ENCODE data around the gene C10orf62. TPM values are rescaled to one million over a fixed set of nuclear protein-coding genes. Genes with fewer than 3 reads are reported as not detected.

C10orf62 gene
- total RNA-seq, 1 donor from 2014 or later = not detected

- no peak for DNase-seq (ENCODE audit: extremely low spot score, unreplicated experiment)
Measured at GRCh38 chr10:97580421-97581367, 8.8 kb upstream of the C10orf62 start.

GRCh38 chr10:97582169-97582568, 7.4 kb upstream of the C10orf62 start:
- Mint-ChIP-seq H3K27ac (ENCODE audit: unreplicated experiment) (no peak overlapping the region), H3K9me3 (ENCODE audit: unreplicated experiment) (no peaks in the 10 kb centered on the region), H3K4me3 (ENCODE audit: unreplicated experiment) (no peak overlapping the region), H3K4me1 (ENCODE audit: unreplicated experiment) (peaks cover 14% of the 10 kb centered on the region), H3K27me3 (ENCODE audit: unreplicated experiment) (no peaks in the 10 kb centered on the region), H3K36me3 (ENCODE audit: unreplicated experiment) (no peaks in the 10 kb centered on the region)
- DNase-seq (ENCODE audit: extremely low spot score, unreplicated experiment) = no peak
- TF ChIP-seq CTCF (IDR thresholded peaks at IDR 0.05) = no peak

More at GRCh38 chr10:97580421-97581367, 8.8 kb upstream of the C10orf62 start:
- H3K4me1 Mint-ChIP-seq (ENCODE audit: unreplicated experiment) = peaks cover 19% of the 10 kb centered on the region
- no peak overlapping the region for H3K27ac Mint-ChIP-seq (ENCODE audit: unreplicated experiment)
- H3K27me3 Mint-ChIP-seq (ENCODE audit: unreplicated experiment) = no peaks in the 10 kb centered on the region
- H3K4me3 Mint-ChIP-seq (ENCODE audit: unreplicated experiment) = no peak overlapping the region
- H3K9me3 Mint-ChIP-seq (ENCODE audit: unreplicated experiment) = no peaks in the 10 kb centered on the region
- H3K36me3 Mint-ChIP-seq (ENCODE audit: unreplicated experiment) = no peaks in the 10 kb centered on the region
- TF ChIP-seq CTCF (IDR thresholded peaks at IDR 0.05) = no peak

GRCh38 chr10:97583476-97583875, 6.0 kb upstream of the C10orf62 start:
- Mint-ChIP-seq H3K27ac (ENCODE audit: unreplicated experiment) (no peak overlapping the region), H3K9me3 (ENCODE audit: unreplicated experiment) (no peaks in the 10 kb centered on the region), H3K36me3 (ENCODE audit: unreplicated experiment) (no peaks in the 10 kb centered on the region), H3K4me3 (ENCODE audit: unreplicated experiment) (no peak overlapping the region), H3K27me3 (ENCODE audit: unreplicated experiment) (no peaks in the 10 kb centered on the region), H3K4me1 (ENCODE audit: unreplicated experiment) (peaks cover 14% of the 10 kb centered on the region)
- DNase-seq (ENCODE audit: extremely low spot score, unreplicated experiment) = no peak
- no peak for TF ChIP-seq CTCF (IDR thresholded peaks at IDR 0.05)

- Mint-ChIP-seq H3K4me3 (ENCODE audit: unreplicated experiment) (no peak within 1 kb of the TSS), H3K27ac (ENCODE audit: unreplicated experiment) (no peak within 1 kb of the TSS), H3K9me3 (ENCODE audit: unreplicated experiment) (no peaks in the 10 kb centered on the region), H3K4me1 (ENCODE audit: unreplicated experiment) (peaks cover 16% of the 10 kb centered on the region), H3K36me3 (ENCODE audit: unreplicated experiment) (no peaks in the 10 kb centered on the region), H3K27me3 (ENCODE audit: unreplicated experiment) (no peaks in the 10 kb centered on the region)
- no peak for TF ChIP-seq CTCF (IDR thresholded peaks at IDR 0.05)
- DNase-seq (ENCODE audit: extremely low spot score, unreplicated experiment) = no peak
Measured at GRCh38 chr10:97584060-97584797, 5.3 kb upstream of the C10orf62 start, which contains the start of gene HOGA1. Gene HOGA1 (plus strand): TSS chr10:97584389. CDS start chr10:97584704, 315 bp downstream.
